ENCODE measurements around the gene PPP6C.

GRCh38 chr9:125140576-125140975 lies 49.0 kb downstream of the PPP6C start:
- TF ChIP-seq, protein P1, sequence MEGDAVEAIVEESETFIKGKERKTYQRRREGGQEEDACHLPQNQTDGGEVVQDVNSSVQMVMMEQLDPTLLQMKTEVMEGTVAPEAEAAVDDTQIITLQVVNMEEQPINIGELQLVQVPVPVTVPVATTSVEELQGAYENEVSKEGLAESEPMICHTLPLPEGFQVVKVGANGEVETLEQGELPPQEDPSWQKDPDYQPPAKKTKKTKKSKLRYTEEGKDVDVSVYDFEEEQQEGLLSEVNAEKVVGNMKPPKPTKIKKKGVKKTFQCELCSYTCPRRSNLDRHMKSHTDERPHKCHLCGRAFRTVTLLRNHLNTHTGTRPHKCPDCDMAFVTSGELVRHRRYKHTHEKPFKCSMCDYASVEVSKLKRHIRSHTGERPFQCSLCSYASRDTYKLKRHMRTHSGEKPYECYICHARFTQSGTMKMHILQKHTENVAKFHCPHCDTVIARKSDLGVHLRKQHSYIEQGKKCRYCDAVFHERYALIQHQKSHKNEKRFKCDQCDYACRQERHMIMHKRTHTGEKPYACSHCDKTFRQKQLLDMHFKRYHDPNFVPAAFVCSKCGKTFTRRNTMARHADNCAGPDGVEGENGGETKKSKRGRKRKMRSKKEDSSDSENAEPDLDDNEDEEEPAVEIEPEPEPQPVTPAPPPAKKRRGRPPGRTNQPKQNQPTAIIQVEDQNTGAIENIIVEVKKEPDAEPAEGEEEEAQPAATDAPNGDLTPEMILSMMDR (IDR thresholded peaks at IDR 0.05) = no peak
- no peak for TF ChIP-seq ZFX (IDR thresholded peaks at IDR 0.05; ENCODE audit: borderline replicate concordance)
